Right lobe of liver (tissue), 6 donors: ENCODE data around the gene HYAL1. TPM values are rescaled to one million over a fixed set of nuclear protein-coding genes. Genes with fewer than 3 reads are reported as not detected.

Source experiments
- ATAC-seq, 4 donors: fragments of 200-7000 bp; cut with Tn5 transposase; one replicate each; pipeline ENCODE4 v1.9.1; 2020; ENCODE audit warnings: mild to moderate bottlenecking in 4 of 4, moderate library complexity in 4 of 4
- DNase-seq, 3 donors: peaks; one replicate each; pipeline ENCODE4 v3.0.0-alpha.2; 2020
- H3K27ac ChIP-seq, 3 donors: fragments of 200-600 bp; one replicate each; pipeline ENCODE4 v1.8.0; 2022
- H3K27me3 ChIP-seq, 2 donors: fragments of 200-600 bp; one replicate each; pipeline ENCODE4 v1.8.0; 2022
- H3K36me3 ChIP-seq, 4 donors: fragments of 200-600 bp; sonication (generic) in 1 of 4; one replicate each; pipeline versions ENCODE4 v1.5.1 to v1.8.0; 2017 to 2022; ENCODE audit warnings: control low read depth in 1 of 4
- H3K4me1 ChIP-seq, 4 donors: fragments of 200-600 bp; sonication (generic) in 1 of 4; one replicate each; pipeline versions ENCODE4 v1.5.1 to v1.8.0; 2017 to 2022; ENCODE audit warnings: control low read depth in 1 of 4
- H3K4me3 ChIP-seq, 3 donors: fragments of 200-600 bp; one replicate each; pipeline ENCODE4 v1.8.0; 2022
- H3K9me3 ChIP-seq, 4 donors: fragments of 200-600 bp; sonication (generic) in 1 of 4; one replicate each; pipeline versions ENCODE4 v1.5.1 to v1.8.0; 2017 to 2022; ENCODE audit warnings: control low read depth in 1 of 4
- CTCF ChIP-seq, 4 donors: fragments of 200-600 bp in 3 of 4; fragments of 450-650 bp in 1 of 4; IDR thresholded peaks; one replicate each; pipeline versions ENCODE4 v1.5.1 to v1.8.0; 2016 to 2022; ENCODE audit warnings: antibody characterized with exemption in 4 of 4, mild to moderate bottlenecking in 2 of 4
- POLR2A ChIP-seq: fragments of 450-650 bp; IDR thresholded peaks from one replicate; pipeline ENCODE4 v1.6.1; 2017; ENCODE audit warnings: antibody characterized with exemption, mild to moderate bottlenecking
- WGBS: methylation state at CpG from one replicate; pipeline ENCODE4 v1.1.6; 2018; ENCODE audit warnings: low coverage, low lambda C conversion rate; ENCODE audit not compliant: insufficient coverage; ENCODE audit errors: missing lambda C conversion rate; 5-methylcytosine and 5-hydroxymethylcytosine counted together
- intact Hi-C, 2 donors: fragments of 100-400 bp; cut with DNase I; formaldehyde crosslinking; loops; one replicate each; pipeline versions ENCODE4 v1.11.2 to v1.14.1; 2022
- total RNA-seq, 6 experiments: library from RNA; depleted of rRNA in 2 of 6; stranded (reverse); fragments of >200 nt in 2 of 6; fragmentation: NEBNext Ultra II Directional in 3 of 6; extraction: Animal tissue kit (Norgen Biotek cat#: 25700) in 3 of 6; gene quantifications; one replicate each; pipeline versions ENCODE4 v1.1.0 to v1.2.4, GENCODE V29; 2016 to 2023
- donor health status: DM: no; HTN: yes; CAD: no.
- donor health status: DM: no; HTN: no; CAD: no.
- donor health status: DM: no; HTN: no; CAD: no.
- donor health status: DM: no; HTN: yes; CAD: no.
- donor health status: DM: no; HTN: yes; CAD: no.

HYAL1 gene
- total RNA-seq, 6 experiments from 2014 or later = 90.6 to 157 (median 136) TPM

- Histone ChIP-seq H3K27ac (peak within 1 kb of the TSS; percentile 33 to 95 (median 86)), H3K9me3 (no peaks in the 10 kb centered on the region), H3K4me1 (peaks cover 0 to 21% (median 4%) of the 10 kb centered on the region in 4 donors), H3K36me3 (no peaks in the 10 kb centered on the region), H3K27me3 (no peaks in the 10 kb centered on the region), H3K4me3 (peak within 1 kb of the TSS; percentile 39 to 55 (median 46))
- DNase-seq = peak; percentile 68 to 82 (median 74)
- WGBS = 30% methylated on average over 32 of the region's 85 CpGs
- peak; percentile 1 to 18 (median 4) for ATAC-seq
- peak; percentile 60 for TF ChIP-seq POLR2A
- no peak for TF ChIP-seq CTCF (IDR thresholded peaks at IDR 0.05)
- intact Hi-C loops = loop anchor here (10.0 kb wide), 2 partner anchors 204 to 214 kb away; no protein-coding TSS in a partner anchor
These were observed 37.3 kb upstream of the HYAL1 start, which contains the start of gene RASSF1 for GRCh38 chr3:50340448-50341329. RASSF1 (minus strand) TSS chr3:50340836; CDS start chr3:50340805, 31 bp downstream.

- H3K9me3 ChIP-seq = no peaks in the 10 kb centered on the region
- no peak for ATAC-seq
- no peaks in the 10 kb centered on the region for H3K36me3 ChIP-seq
- TF ChIP-seq CTCF (IDR thresholded peaks at IDR 0.05) (no peak), POLR2A (no peak)
- intact Hi-C loops = loop anchor here (10.0 kb wide), 2 partner anchors 205 to 215 kb away; no protein-coding TSS in a partner anchor
- no peaks in the 10 kb centered on the region for H3K27me3 ChIP-seq
- WGBS = 41% methylated on average over 9 of the region's 9 CpGs
- peak overlapping the region; percentile 39 to 55 (median 46) for H3K4me3 ChIP-seq
- H3K27ac ChIP-seq = peak overlapping the region; percentile 33 to 95 (median 86)
- peaks cover 0 to 21% (median 6%) of the 10 kb centered on the region in 4 donors for H3K4me1 ChIP-seq
- DNase-seq = no peak
These were observed 36.7 kb upstream of the HYAL1 start for GRCh38 chr3:50340147-50340447.

DNA sequence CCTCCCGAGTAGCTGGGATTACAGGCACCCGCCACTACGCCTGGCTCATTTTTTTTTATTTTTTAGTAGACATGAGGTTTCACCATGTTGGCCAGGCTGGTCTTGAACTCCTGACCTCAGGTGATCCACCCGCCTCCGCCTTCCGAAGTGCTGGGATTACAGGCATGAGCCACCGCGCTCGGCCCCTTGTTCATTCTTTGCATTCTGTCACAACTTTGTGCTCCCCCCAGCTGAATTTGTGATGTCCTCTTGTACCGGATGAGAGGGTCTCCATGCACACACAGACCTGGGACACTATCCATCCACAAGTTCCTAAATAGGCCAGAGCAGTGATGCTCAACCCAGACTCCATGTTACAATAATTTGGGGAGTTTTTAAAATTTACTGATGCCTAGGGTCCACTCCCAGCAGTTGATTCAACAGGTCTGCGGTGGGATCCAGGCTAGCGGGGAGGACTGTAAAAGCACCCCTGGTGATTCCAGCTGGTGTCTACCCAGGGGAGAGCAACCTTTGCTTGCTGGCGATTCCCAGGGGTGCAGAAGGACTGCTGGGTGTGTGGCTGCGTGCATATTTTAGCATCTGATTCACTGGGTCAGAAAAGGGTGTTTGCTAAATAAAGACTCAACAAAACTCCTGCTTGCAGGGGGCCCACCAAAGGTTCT lies 36.2 kb upstream of the HYAL1 start:
- Histone ChIP-seq H3K9me3 (no peaks in the 10 kb centered on the region), H3K27ac (peak overlapping the region; percentile 33 to 95 (median 86)), H3K4me1 (peaks cover 0 to 22% (median 7%) of the 10 kb centered on the region in 4 donors), H3K36me3 (no peaks in the 10 kb centered on the region), H3K4me3 (peak overlapping the region in 2 of 3 donors; percentile 46 to 55), H3K27me3 (no peaks in the 10 kb centered on the region)
- TF ChIP-seq POLR2A (no peak), CTCF (IDR thresholded peaks at IDR 0.05) (no peak)
- DNase-seq (no peak), ATAC-seq (no peak)
- intact Hi-C loops = loop anchor here (10.0 kb wide), 2 partner anchors 205 to 215 kb away; no protein-coding TSS in a partner anchor
- 79% methylated on average over 9 of the region's 14 CpGs for WGBS

GRCh38 chr3:50338965-50339364 lies 35.6 kb upstream of the HYAL1 start:
- Histone ChIP-seq H3K27ac (peak overlapping the region in 2 of 3 donors; percentile 86 to 95), H3K9me3 (no peaks in the 10 kb centered on the region), H3K27me3 (no peaks in the 10 kb centered on the region), H3K4me3 (peak overlapping the region in 1 of 3 donors; percentile 55), H3K36me3 (no peaks in the 10 kb centered on the region), H3K4me1 (peaks cover 0 to 22% (median 8%) of the 10 kb centered on the region in 4 donors)
- DNase-seq (no peak), ATAC-seq (no peak)
- 66% methylated on average over 3 of the region's 5 CpGs for WGBS
- intact Hi-C loops = no loop called here
- TF ChIP-seq CTCF (IDR thresholded peaks at IDR 0.05) = no peak
- TF ChIP-seq POLR2A = no peak
